Pulmonary artery endothelial cell (primary cell): ENCODE results near the gene SNX11. TPM values are rescaled to one million over a fixed set of nuclear protein-coding genes. Genes with fewer than 3 reads are reported as not detected.

Experiments used
- DNase-seq: peaks from one replicate; pipeline ENCODE4 v3.0.0-alpha.2; 2011; ENCODE audit warnings: low read depth, low spot score
- total RNA-seq: library from RNA; depleted of rRNA; stranded (reverse); fragments of >200 nt; gene quantifications from 2 replicates; pipeline ENCODE4 v1.2.3, GENCODE V29; 2014

Gene SNX11
- total RNA-seq, 1 donor from 2014 or later = 15.2 TPM

DNA sequence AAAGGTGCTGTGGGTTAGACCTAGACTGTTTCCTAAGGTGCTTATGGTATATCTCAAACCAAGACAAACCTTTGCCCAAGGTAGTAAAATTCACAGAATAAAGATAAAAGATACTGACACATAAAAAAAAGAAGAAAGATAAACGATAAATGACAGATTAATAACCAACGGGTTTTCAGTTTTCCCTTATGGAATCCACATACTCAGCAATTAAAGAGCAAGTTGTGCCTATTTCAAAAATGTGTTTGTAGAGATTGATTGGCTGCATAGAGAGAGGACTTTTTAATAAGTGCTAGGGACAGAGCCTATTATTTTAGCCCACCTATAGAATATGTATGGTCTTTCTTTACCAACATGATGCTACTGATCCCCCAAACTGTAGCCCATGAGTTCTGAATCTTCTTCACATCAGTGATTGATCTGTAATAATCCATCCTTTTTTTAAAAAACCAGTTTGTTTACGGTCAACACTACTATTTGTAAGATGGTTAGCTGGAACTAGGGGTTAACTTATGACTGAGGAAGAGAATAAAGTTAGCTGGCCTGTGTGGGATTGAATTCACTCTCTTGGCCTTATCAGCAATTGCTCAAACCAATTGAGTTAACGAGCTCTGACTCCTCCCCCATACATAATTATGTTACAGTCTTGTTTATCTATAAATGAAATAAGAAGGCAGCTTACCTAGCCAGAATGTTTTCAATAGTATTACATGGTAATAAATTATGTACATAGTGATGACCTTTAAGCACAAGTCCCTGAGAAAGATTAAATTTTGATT, 53.8 kb downstream of the SNX11 start:
- no peak for DNase-seq

- no peak for DNase-seq
Observed at GRCh38 chr17:48162306-48162934, 54.9 kb downstream of the SNX11 start.

GRCh38 chr17:48162946-48163506, 55.5 kb downstream of the SNX11 start:
- no peak for DNase-seq

GRCh38 chr17:48163809-48164208, 56.2 kb downstream of the SNX11 start:
- DNase-seq = no peak

DNA sequence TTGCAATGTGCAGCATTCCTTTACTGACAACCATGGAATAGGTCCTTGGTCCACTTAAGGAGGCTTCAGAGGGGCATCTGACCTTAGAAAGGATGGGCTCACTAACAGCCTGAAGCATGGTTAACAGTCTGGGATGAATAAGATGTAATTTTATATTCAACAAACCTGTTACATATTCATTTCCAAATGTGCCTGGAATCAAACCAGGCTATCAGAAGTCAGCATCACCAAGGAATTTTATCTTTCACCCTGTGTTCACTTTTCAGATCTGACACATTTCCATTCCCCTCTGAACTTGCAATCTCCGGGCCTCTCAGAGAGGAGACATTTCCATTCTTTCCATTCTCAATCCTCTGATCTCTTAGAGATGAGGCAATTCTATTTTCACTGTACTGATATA, 62.4 kb downstream of the SNX11 start:
- DNase-seq = no peak

Other genes with a start within 250 kb of the SNX11 start
- 1.3 and 1.4 TPM in 2 replicates for gene SP2, start 211.5 kb upstream of the SNX11 start, total RNA-seq
- gene PNPO, start 166.2 kb upstream of the SNX11 start, total RNA-seq = 21.1 and 35.4 TPM in 2 replicates
- not detected in 2 replicates for gene PRR15L, start 149.9 kb upstream of the SNX11 start, total RNA-seq
- 68.2 and 75.8 TPM in 2 replicates for gene CDK5RAP3, start 136.7 kb upstream of the SNX11 start, total RNA-seq
- 6.3 and 7.4 TPM in 2 replicates for gene COPZ2, start 70.0 kb upstream of the SNX11 start, total RNA-seq
- 105 and 121 TPM in 2 replicates for gene NFE2L1, start 59.4 kb upstream of the SNX11 start, total RNA-seq
- 57.9 and 74.0 TPM in 2 replicates for gene CBX1, start 6.3 kb upstream of the SNX11 start, total RNA-seq